HepG2 (cell line): Measurements from ENCODE around the gene ESR2. TPM values are rescaled to one million over a fixed set of nuclear protein-coding genes. Genes with fewer than 3 reads are reported as not detected.

Experiments
- ATAC-seq: fragments of 200-7000 bp; cut with Tn5 transposase; 3 replicates; pipeline ENCODE4 v1.9.1; 2020; ENCODE audit warnings: mild to moderate bottlenecking, moderate library complexity
- BruUV-seq: library from RNA; stranded (reverse); fragments of 400-500 nt; replicated peaks from 2 replicates; lab custom pipeline; 2021; lab: Mats Ljungman, UMichigan
- CTCF ChIA-PET: fragments of 300-600 bp; formaldehyde crosslinking; extraction: SDS; loops from one replicate; lab custom pipeline; 2021; ENCODE audit warnings: low total read pairs, inconsistent platforms, low intra/inter-chr PET ratio; lab: Yijun Ruan, JAX
- POLR2A ChIA-PET: fragments of 350-600 bp; sonication (Branson Sonifier 250); formaldehyde crosslinking; loops from one replicate; lab custom pipeline; 2020; ENCODE audit warnings: antibody characterized with exemption, inconsistent platforms; lab: Yijun Ruan, JAX
- DNase-seq: peaks from one replicate; pipeline ENCODE4 v3.0.0-alpha.2; 2015; ENCODE audit warnings: low spot score
- FAIRE-seq: peaks from 3 replicates; lab custom pipeline; 2011; peaks lifted over from hg19 to GRCh38; lab: Jason Lieb, UNC
- H2AFZ ChIP-seq: one replicate; pipeline ENCODE4 v1.6.1; 2011; ENCODE audit warnings: low read length, inconsistent platforms
- H3K27ac ChIP-seq: fragments of 300-600 bp; 3 replicates; pipeline ENCODE4 v1.8.0; 2011; ENCODE audit warnings: mixed run types, mild to moderate bottlenecking, mixed read lengths, low read length, inconsistent platforms; ENCODE audit not compliant: insufficient read depth; ENCODE audit errors: extremely low read length
- H3K27me3 ChIP-seq, 2 experiments: fragments of 200-600 bp in 1 of 2; 2 replicates in 1 of 2; 3 replicates in 1 of 2; pipeline versions ENCODE4 v1.6.0 to v1.8.0; 2011; ENCODE audit warnings: low read length in 2 of 2, mild to moderate bottlenecking in 2 of 2, moderate library complexity in 2 of 2, inconsistent platforms in 1 of 2; ENCODE audit not compliant: insufficient read depth in 2 of 2, control insufficient read depth in 1 of 2
- H3K36me3 ChIP-seq, 2 experiments: fragments of 200-600 bp in 1 of 2; replicated peaks in 1 of 2; 2 replicates in 1 of 2; 3 replicates in 1 of 2; pipeline versions ENCODE4 v1.5.1 to v1.8.0; 2011; ENCODE audit warnings: low read length in 2 of 2, inconsistent platforms in 1 of 2; ENCODE audit not compliant: insufficient read depth in 2 of 2, control insufficient read depth in 1 of 2
- H3K4me1 ChIP-seq: 2 replicates; pipeline ENCODE4 v1.5.1; 2012; ENCODE audit warnings: low read length, inconsistent platforms; ENCODE audit not compliant: insufficient read depth
- H3K4me2 ChIP-seq: 2 replicates; pipeline ENCODE4 v1.6.0; 2011; ENCODE audit warnings: low read depth, low read length, inconsistent platforms
- H3K4me3 ChIP-seq, 3 experiments: fragments of 200-600 bp in 1 of 3; sonication (generic), shearing (Covaris generic) in 1 of 3; replicated peaks in 1 of 3; 2 replicates each; pipeline ENCODE4 v1.5.1; 2011 to 2016; ENCODE audit warnings: low read length in 3 of 3, inconsistent platforms in 2 of 3, low read depth in 2 of 3, mild to moderate bottlenecking in 2 of 3, control low read depth in 1 of 3, mixed read lengths in 1 of 3; ENCODE audit not compliant: insufficient read depth in 1 of 3
- H3K79me2 ChIP-seq: one replicate; pipeline ENCODE4 v1.6.1; 2011; ENCODE audit warnings: low read length, inconsistent platforms; ENCODE audit not compliant: insufficient read depth
- H3K9ac ChIP-seq: 2 replicates; pipeline ENCODE4 v1.6.0; 2011; ENCODE audit warnings: mild to moderate bottlenecking, low read depth, low read length, inconsistent platforms; ENCODE audit not compliant: insufficient read depth
- H3K9me3 ChIP-seq: 2 replicates; pipeline ENCODE4 v1.5.1; 2012; ENCODE audit warnings: mild to moderate bottlenecking, low read length
- H4K20me1 ChIP-seq: 2 replicates; pipeline ENCODE4 v1.6.0; 2011; ENCODE audit warnings: inconsistent platforms, mild to moderate bottlenecking, low read length, moderate library complexity; ENCODE audit not compliant: insufficient read depth
- DRAP1 ChIP-seq: IDR thresholded peaks from 2 replicates; pipeline ENCODE4 v1.6.1; 2016; ENCODE audit warnings: missing genetic modification reagents, missing compliant biosample characterization
- HNF4A ChIP-seq: sonication (generic); formaldehyde crosslinking; IDR thresholded peaks from 2 replicates; pipeline ENCODE4 v1.4.0; 2020; ENCODE audit warnings: missing genetic modification reagents
- MIXL1 ChIP-seq: IDR thresholded peaks from 2 replicates; pipeline ENCODE4 v1.6.1; 2016
- SMC3 ChIP-seq: IDR thresholded peaks from 2 replicates; pipeline ENCODE4 v1.6.1; 2011; ENCODE audit warnings: low read length, improper control_type of control experiment
- TCF7 ChIP-seq: sonication (generic); IDR thresholded peaks from 2 replicates; pipeline ENCODE4 v1.6.1; 2016; ENCODE audit warnings: antibody characterized with exemption, low read depth
- TFE3 ChIP-seq: IDR thresholded peaks from 2 replicates; pipeline ENCODE4 v1.6.1; 2016
- ZNF83 ChIP-seq: sonication (generic); formaldehyde crosslinking; IDR thresholded peaks from 2 replicates; pipeline ENCODE4 v1.4.0; 2020; ENCODE audit warnings: missing genetic modification reagents, mild to moderate bottlenecking, borderline replicate concordance
- WGBS: methylation state at CpG from one replicate; pipeline ENCODE4 v1.1.6; 2017; ENCODE audit warnings: low lambda C conversion rate; 5-methylcytosine and 5-hydroxymethylcytosine counted together
- in situ Hi-C: cut with HindIII; loops from 2 replicates; pipeline ENCODE4 v1.10.0; 2017; ENCODE audit warnings: low pct_unique_long_range_greater_than_20kb; ENCODE audit not compliant: extremely low pct_ligation_motif_present
- intact Hi-C: fragments of 100-400 bp; cut with micrococcal nuclease; formaldehyde crosslinking; loops from one replicate; pipeline ENCODE4 v1.10.0; 2022; ENCODE audit not compliant: unreplicated experiment
- polyA plus RNA-seq, 8 experiments: library from polyadenylated mRNA; depleted of rRNA in 3 of 8; stranded (reverse) in 7 of 8; unstranded in 1 of 8; fragments of >200 nt; fragmentation: Illumina TruSeq in 4 of 8; extraction: Trizol in 4 of 8; gene quantifications; 2 replicates each; pipeline versions ENCODE4 v1.2.1 to v1.2.3, GENCODE V29; 2011 to 2016; ENCODE audit warnings: low read depth in 4 of 8, missing spikeins in 1 of 8, mixed read lengths in 1 of 8; ENCODE audit not compliant: insufficient read depth in 1 of 8
- total RNA-seq, 5 experiments: library from RNA; depleted of rRNA; stranded (reverse); fragments of >200 nt; fragmentation: Illumina TruSeq; extraction: Trizol; gene quantifications; 2 replicates each; pipeline ENCODE4 v1.2.3, GENCODE V29; 2016; ENCODE audit warnings: low read depth in 1 of 5

Gene ESR2
- total and polyA plus RNA-seq, 2 of the 13 experiments (the other 11 are each of a cell fraction or from before 2014, with no cell fraction given): 0.01 to 0.04 TPM

- Histone ChIP-seq H3K4me2 (no peak overlapping the region), H4K20me1 (no peaks in the 10 kb centered on the region), H3K27ac (no peak overlapping the region), H3K79me2 (no peaks in the 10 kb centered on the region), H3K27me3 (peaks cover 0 to 4% of the 10 kb centered on the region in 2 experiments; a peak in 1 of 5 replicates), H3K9me3 (no peaks in the 10 kb centered on the region), H3K4me1 (no peaks in the 10 kb centered on the region), H2AFZ (no peak overlapping the region), H3K36me3 (no peaks in the 10 kb centered on the region), H3K9ac (no peak overlapping the region), H3K4me3 (no peak overlapping the region)
- ATAC-seq: no peak
- no peak for TF ChIP-seq MIXL1 (CRISPR knock-in tag)
- TF ChIP-seq TFE3 (CRISPR knock-in tag): no peak
- TF ChIP-seq TCF7: no peak
- no peak for TF ChIP-seq HNF4A
- TF ChIP-seq DRAP1 (CRISPR knock-in tag): no peak
- no peak for TF ChIP-seq ZNF83 (CRISPR knock-in tag)
- TF ChIP-seq SMC3: no peak
- FAIRE-seq: no peak
- BruUV-seq: no TSS peak
- WGBS: 43% methylated on average over 15 of the region's 15 CpGs
- ChIA-PET CTCF (no interaction called here), POLR2A (no interaction called here)
- no peak for DNase-seq
- intact Hi-C loops: no loop called here
- in situ Hi-C loops: loop anchor here (25.0 kb wide), 1 partner anchor 268 kb away; no protein-coding TSS in a partner anchor
These were observed 14.2 kb downstream of the ESR2 start for GRCh38 chr14:64279704-64280668.
